Activated CD8-positive, alpha-beta memory T cell treated with anti-CD3 and anti-CD28 coated beads, Interleukin-2, amount 10 ng/mL, durations not matched to agents 7 days and 5 days (primary cell): Measurements from ENCODE around the gene MAST4. TPM values are rescaled to one million over a fixed set of nuclear protein-coding genes. Genes with fewer than 3 reads are reported as not detected.

ENCODE experiments used
- ATAC-seq: fragments of 150-1000 bp; cut with Tn5 transposase; one replicate; pipeline ENCODE4 v1.10.0; 2021; ENCODE audit warnings: moderate library complexity
- CTCF ChIA-PET: fragments of 350-600 bp; sonication (Branson Sonifier 250); formaldehyde crosslinking; loops from one replicate; lab custom pipeline; 2021; ENCODE audit warnings: antibody characterized with exemption; lab: Charles Lee
- DNase-seq: peaks from one replicate; pipeline ENCODE4 v3.0.0-alpha.2; 2020
- H3K27ac Mint-ChIP-seq: one replicate; pipeline ENCODE4 v1.8.0; 2021; ENCODE audit warnings: mild to moderate bottlenecking, mixed read lengths
- H3K27me3 Mint-ChIP-seq: one replicate; pipeline ENCODE4 v1.8.0; 2021; ENCODE audit warnings: mixed read lengths
- H3K36me3 Mint-ChIP-seq: one replicate; pipeline ENCODE4 v1.8.0; 2021; ENCODE audit warnings: mild to moderate bottlenecking, mixed read lengths
- H3K4me1 Mint-ChIP-seq: one replicate; pipeline ENCODE4 v1.8.0; 2021; ENCODE audit warnings: mixed read lengths
- H3K4me3 Mint-ChIP-seq: one replicate; pipeline ENCODE4 v1.8.0; 2021; ENCODE audit warnings: mild to moderate bottlenecking, moderate library complexity, mixed read lengths
- H3K9me3 Mint-ChIP-seq: one replicate; pipeline ENCODE4 v1.8.0; 2022; ENCODE audit warnings: low read depth, mixed read lengths
- total RNA-seq, 2 experiments: library from RNA; stranded (reverse); gene quantifications; one replicate each; pipeline ENCODE4 v1.2.3, GENCODE V29; 2021

The MAST4 gene
- total RNA-seq, 2 experiments from 2014 or later, result 21.6 to 25.2 TPM

GRCh38 chr5:67205981-67206380, 609.8 kb downstream of the MAST4 start:
- Mint-ChIP-seq H3K27ac (peak overlapping the region; percentile 93), H3K4me3 (peak overlapping the region; percentile 50), H3K9me3 (peaks cover 2% of the 10 kb centered on the region), H3K4me1 (peaks cover 87% of the 10 kb centered on the region), H3K36me3 (peaks cover 30% of the 10 kb centered on the region), H3K27me3 (peaks cover 2% of the 10 kb centered on the region)
- ATAC-seq, result no peak
- CTCF ChIA-PET, result interaction anchor here (2.3 to 24.1 kb wide), 3 partner anchors 10 to 43 kb away, joined by 8 to 521 read pairs (median 12); no protein-coding TSS in a partner anchor
- peak; percentile 54 for DNase-seq

- Mint-ChIP-seq H3K9me3 (no peaks in the 10 kb centered on the region), H3K4me3 (peak overlapping the region; percentile 50), H3K36me3 (peaks cover 25% of the 10 kb centered on the region), H3K27me3 (peaks cover 2% of the 10 kb centered on the region), H3K27ac (peak overlapping the region; percentile 93), H3K4me1 (peaks cover 83% of the 10 kb centered on the region)
- no peak for ATAC-seq
- CTCF ChIA-PET, result interaction anchor here (1.0 to 24.1 kb wide), 7 partner anchors 9 to 900 kb away, joined by 3 to 521 read pairs (median 8); no protein-coding TSS in a partner anchor
- DNase-seq, result no peak
These were observed 610.3 kb downstream of the MAST4 start for GRCh38 chr5:67206461-67206860.

- Mint-ChIP-seq H3K27ac (peak overlapping the region; percentile 93), H3K9me3 (no peaks in the 10 kb centered on the region), H3K27me3 (peaks cover 2% of the 10 kb centered on the region), H3K4me1 (peaks cover 79% of the 10 kb centered on the region), H3K4me3 (peak overlapping the region; percentile 46), H3K36me3 (peaks cover 22% of the 10 kb centered on the region)
- ATAC-seq (peak; percentile 84), DNase-seq (peak; percentile 98)
- CTCF ChIA-PET, result interaction anchor here (0.6 to 24.1 kb wide), 11 partner anchors 9 to 1065 kb away, joined by 3 to 521 read pairs (median 3); partner anchors contain the start of gene CD180
These were observed 610.7 kb downstream of the MAST4 start for GRCh38 chr5:67206929-67207328.

- Mint-ChIP-seq H3K36me3 (peaks cover 15% of the 10 kb centered on the region), H3K27ac (peak overlapping the region; percentile 93), H3K4me1 (peaks cover 70% of the 10 kb centered on the region), H3K4me3 (no peak overlapping the region), H3K27me3 (peaks cover 2% of the 10 kb centered on the region), H3K9me3 (no peaks in the 10 kb centered on the region)
- no peak for DNase-seq
- ATAC-seq, result no peak
- CTCF ChIA-PET, result interaction anchor here (0.6 to 24.1 kb wide), 13 partner anchors 9 to 397 kb away, joined by 3 to 521 read pairs (median 5); no protein-coding TSS in a partner anchor
These were observed 612.2 kb downstream of the MAST4 start for GRCh38 chr5:67208403-67208802.

- peaks cover 14% of the 10 kb centered on the region for H3K36me3 Mint-ChIP-seq
- no peaks in the 10 kb centered on the region for H3K9me3 Mint-ChIP-seq
These were observed 613.1 kb downstream of the MAST4 start for GRCh38 chr5:67209141-67209771.

GRCh38 chr5:67211926-67212325, 615.7 kb downstream of the MAST4 start:
- Mint-ChIP-seq H3K27me3 (peaks cover under 1% of the 10 kb centered on the region), H3K4me1 (peaks cover 67% of the 10 kb centered on the region), H3K9me3 (no peaks in the 10 kb centered on the region), H3K4me3 (no peak overlapping the region), H3K36me3 (peaks cover 5% of the 10 kb centered on the region), H3K27ac (no peak overlapping the region)
- CTCF ChIA-PET, result interaction anchor here (24.1 kb wide), 1 partner anchor 49 kb away, joined by 521 read pairs; no protein-coding TSS in a partner anchor
- ATAC-seq (no peak), DNase-seq (no peak)

More at GRCh38 chr5:67209141-67209771, 613.1 kb downstream of the MAST4 start:
- Mint-ChIP-seq H3K27me3 (peaks cover 2% of the 10 kb centered on the region), H3K4me3 (no peak overlapping the region), H3K27ac (peak overlapping the region; percentile 77), H3K4me1 (peaks cover 66% of the 10 kb centered on the region)
- CTCF ChIA-PET, result interaction anchor here (0.6 to 24.1 kb wide), 14 partner anchors 9 to 397 kb away, joined by 3 to 521 read pairs (median 4); no protein-coding TSS in a partner anchor
- DNase-seq, result peak; percentile 79
- ATAC-seq, result peak; percentile 35

GRCh38 chr5:67214036-67214435, 617.8 kb downstream of the MAST4 start:
- H3K27ac Mint-ChIP-seq, result peak overlapping the region; percentile 67
- CTCF ChIA-PET, result interaction anchor here (1.3 to 24.1 kb wide), 3 partner anchors 10 to 51 kb away, joined by 3 to 521 read pairs (median 6); no protein-coding TSS in a partner anchor

GRCh38 chr5:67214707-67215447, 618.7 kb downstream of the MAST4 start:
- Mint-ChIP-seq H3K27ac (peak overlapping the region; percentile 98), H3K4me3 (no peak overlapping the region), H3K4me1 (peaks cover 61% of the 10 kb centered on the region), H3K36me3 (peaks cover 20% of the 10 kb centered on the region), H3K9me3 (no peaks in the 10 kb centered on the region), H3K27me3 (no peaks in the 10 kb centered on the region)
- DNase-seq, result no peak
- CTCF ChIA-PET, result interaction anchor here (0.6 to 24.1 kb wide), 7 partner anchors 8 to 1058 kb away, joined by 3 to 521 read pairs (median 5); no protein-coding TSS in a partner anchor
- ATAC-seq, result no peak

More at GRCh38 chr5:67214036-67214435, 617.8 kb downstream of the MAST4 start:
- H3K36me3 Mint-ChIP-seq, result peaks cover 15% of the 10 kb centered on the region
- H3K27me3 Mint-ChIP-seq, result no peaks in the 10 kb centered on the region
- ATAC-seq (no peak), DNase-seq (no peak)
- H3K4me1 Mint-ChIP-seq, result peaks cover 64% of the 10 kb centered on the region
- no peak overlapping the region for H3K4me3 Mint-ChIP-seq
- H3K9me3 Mint-ChIP-seq, result no peaks in the 10 kb centered on the region

GRCh38 chr5:67215519-67216471, 619.6 kb downstream of the MAST4 start:
- Mint-ChIP-seq H3K27ac (peak overlapping the region; percentile 98), H3K27me3 (no peaks in the 10 kb centered on the region), H3K4me3 (peak overlapping the region; percentile 69), H3K36me3 (peaks cover 24% of the 10 kb centered on the region), H3K4me1 (peaks cover 64% of the 10 kb centered on the region), H3K9me3 (no peaks in the 10 kb centered on the region)
- CTCF ChIA-PET, result interaction anchor here (0.6 to 24.1 kb wide), 6 partner anchors 9 to 1057 kb away, joined by 3 to 521 read pairs (median 4); no protein-coding TSS in a partner anchor
- ATAC-seq, result peak; percentile 97
- DNase-seq, result peak; percentile 91

- no peaks in the 10 kb centered on the region for H3K27me3 Mint-ChIP-seq
- H3K4me1 Mint-ChIP-seq, result peaks cover 71% of the 10 kb centered on the region
- CTCF ChIA-PET, result interaction anchor here (1.9 to 24.1 kb wide), 3 partner anchors 10 to 54 kb away, joined by 5 to 521 read pairs (median 12); no protein-coding TSS in a partner anchor
- ATAC-seq (no peak), DNase-seq (no peak)
- H3K9me3 Mint-ChIP-seq, result no peaks in the 10 kb centered on the region
- peak overlapping the region; percentile 69 for H3K4me3 Mint-ChIP-seq
- peaks cover 24% of the 10 kb centered on the region for H3K36me3 Mint-ChIP-seq
- H3K27ac Mint-ChIP-seq, result peak overlapping the region; percentile 98
These were observed 620.4 kb downstream of the MAST4 start for GRCh38 chr5:67216564-67216963.
